SIG-M5 (cell line): ENCODE data around the gene ST8SIA1.
"Not testable (repeated sequence)": the region's sequence is repeated elsewhere in the genome, so short reads cannot be mapped to it uniquely, and the experiment has no call there.

Source experiments
- DNase-seq: peaks from one replicate; lab custom pipeline; 2025; lab: John Stamatoyannopoulos, UW

Gene ST8SIA1

DNA sequence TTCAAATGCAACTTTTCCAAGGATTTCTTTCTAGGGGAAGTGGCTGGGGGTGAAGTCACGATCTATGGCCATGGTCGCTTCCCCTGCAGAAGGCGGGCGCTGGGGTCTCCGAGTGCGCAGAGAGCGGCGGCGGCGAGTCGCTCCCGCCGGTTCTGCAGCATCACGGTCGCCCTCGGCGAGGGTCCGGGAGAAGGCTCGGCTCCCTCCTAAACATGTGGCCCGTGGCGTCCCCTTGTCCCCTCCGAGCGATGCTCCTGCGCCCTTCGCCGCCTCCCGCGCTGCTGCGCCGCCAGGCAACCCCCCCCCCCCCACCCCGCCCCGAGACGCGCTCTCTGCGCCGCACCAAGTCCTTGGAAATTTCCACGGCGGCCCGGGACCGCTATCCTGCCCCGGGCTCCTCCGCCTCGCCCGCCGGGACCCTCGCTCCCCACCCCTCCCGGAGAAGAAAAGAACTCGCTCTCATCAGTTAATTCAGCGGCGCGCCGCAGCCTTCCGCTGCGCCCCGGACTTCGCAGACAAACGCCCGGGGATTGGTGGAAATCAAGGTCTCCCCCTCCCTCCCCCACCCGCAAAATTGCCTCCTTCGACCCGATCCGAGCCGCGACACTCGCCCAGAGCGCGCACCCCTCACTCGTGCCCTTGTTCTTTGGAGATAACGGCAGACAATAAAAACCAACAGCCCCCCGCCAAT is at the start of gene ST8SIA1:
TSS of gene ST8SIA1 (minus strand) at position 298 of the 691 bp plus-strand sequence. CDS start 475 bp downstream, outside the sequence.
- DNase-seq = no peak

DNA sequence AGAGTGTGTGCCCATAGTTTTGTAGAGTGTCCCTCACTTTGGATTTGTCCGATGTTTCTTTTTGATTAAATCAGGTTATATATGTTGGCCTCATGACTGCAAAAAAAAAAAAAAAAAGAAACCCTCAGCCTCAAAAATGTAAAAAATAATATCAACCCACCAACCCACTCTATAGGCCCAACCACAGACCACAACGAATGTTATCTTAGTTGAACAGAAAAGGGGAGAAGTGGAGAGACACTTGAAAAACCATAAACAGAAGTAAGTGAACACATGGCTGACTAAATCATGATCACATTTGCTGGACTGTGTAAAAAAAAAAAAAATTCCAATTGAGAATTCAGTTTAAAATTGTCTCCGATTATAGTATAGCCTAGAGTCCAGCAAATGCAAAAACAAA is 45.5 kb upstream of the ST8SIA1 start:
- no peak for DNase-seq

DNA sequence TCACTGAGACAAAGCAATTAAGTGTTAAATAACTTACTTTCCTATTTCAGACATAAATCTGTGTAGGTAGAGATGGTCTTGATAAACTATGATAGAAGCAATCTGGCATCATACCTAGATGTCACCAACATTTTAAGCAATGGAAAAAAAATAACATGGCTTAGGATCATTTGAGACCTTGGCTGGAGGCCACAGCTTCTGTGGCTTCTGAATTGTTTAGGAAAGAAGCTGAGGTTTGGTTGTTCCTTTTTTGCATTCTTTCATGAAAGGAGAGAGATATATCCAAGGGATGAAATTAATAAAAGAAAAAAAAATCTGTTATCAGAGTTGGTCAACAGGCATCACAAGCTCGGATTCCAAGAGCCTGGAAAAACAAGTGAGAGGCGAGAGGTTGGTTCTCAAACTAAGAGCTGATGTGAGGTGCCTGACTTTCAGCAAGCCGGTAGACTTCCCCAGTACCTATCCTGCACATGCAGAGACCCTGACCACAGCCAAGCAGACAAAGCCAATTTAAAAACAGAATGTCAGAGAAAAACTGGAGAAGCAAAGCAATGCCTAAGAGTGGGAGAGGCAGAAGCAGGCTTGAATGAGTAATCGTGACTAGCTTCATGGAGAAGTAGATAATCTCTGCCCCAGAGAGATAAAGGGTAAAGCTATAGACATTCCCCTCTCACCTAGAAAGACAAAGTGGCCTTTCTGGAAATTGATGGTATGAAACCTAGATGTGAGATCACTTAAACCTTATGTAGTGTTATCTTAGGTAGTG is 43.4 kb upstream of the ST8SIA1 start:
- no peak for DNase-seq

DNA sequence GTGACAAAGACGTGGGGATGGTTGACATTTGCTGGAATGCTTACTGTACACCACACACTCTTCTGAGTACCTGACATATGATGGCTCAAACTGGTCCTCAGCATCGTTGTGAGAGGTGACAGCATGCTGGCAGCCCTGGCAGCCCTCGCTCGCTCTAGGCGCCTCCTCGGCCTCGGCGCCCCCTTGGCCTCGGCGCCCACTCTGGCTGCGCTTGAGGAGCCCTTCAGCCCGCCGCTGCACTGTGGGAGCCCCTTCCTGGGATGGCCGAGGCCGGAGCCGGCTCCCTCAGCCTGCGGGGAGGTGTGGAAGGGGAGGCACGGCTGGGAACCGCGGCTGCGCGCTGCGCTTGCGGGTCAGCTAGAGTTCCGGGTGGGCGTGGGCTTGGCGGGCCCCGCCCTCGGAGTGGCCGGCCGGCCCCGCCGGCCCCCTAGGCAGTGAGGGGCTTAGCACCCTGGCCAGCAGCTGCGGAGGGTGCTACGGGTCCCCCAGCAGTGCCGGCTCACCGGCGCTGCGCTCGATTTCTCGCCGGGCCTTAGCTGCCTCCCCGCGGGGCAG is 42.2 kb upstream of the ST8SIA1 start:
- DNase-seq = not testable (repeated sequence)

GRCh38 chr12:22374508-22374907 is 40.0 kb upstream of the ST8SIA1 start:
- DNase-seq = peak; percentile 15

DNA sequence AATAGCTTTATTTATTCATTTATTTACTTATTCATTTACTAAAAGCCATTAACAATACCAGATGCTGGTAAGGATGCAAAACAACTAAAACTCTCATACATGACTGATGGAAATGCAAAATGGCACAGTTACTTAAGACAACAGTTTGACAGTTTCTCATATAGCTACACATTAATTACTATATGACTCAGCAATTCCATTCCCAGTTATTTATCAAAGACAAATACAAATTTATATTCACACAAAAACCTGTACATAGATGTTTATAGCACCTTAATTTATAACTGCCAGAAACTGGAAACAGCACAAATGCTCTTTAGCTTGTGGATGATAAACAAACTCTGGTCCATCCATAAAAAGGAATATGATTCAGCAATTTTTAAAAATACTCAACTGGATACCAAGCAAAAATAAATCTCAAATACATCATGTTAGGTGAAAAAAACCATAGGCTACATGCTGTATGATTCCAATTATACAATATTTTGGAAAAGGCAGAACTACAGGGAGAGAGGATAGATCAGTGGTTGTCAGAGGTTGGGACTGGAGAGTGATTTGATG is 37.9 kb upstream of the ST8SIA1 start:
- DNase-seq = no peak

DNA sequence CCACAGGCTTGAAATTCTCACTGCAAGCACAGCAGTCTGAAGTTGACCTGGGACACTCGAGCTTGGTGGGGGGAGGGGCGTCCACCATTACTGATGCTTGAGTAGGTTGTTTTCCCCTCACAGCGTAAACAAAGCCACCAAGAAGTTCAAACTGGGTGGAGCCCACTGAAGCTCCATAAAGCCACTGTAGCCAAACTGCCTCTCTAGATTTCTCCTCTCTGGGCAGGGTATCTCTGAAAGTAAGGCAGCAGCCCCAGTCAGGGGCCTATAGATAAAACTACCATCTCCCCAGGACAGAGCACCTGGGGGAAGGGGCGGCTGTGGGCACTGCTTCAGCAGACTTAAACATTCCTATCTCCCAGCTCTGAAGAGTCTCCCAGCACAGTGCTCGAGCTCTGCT is 31.7 kb upstream of the ST8SIA1 start:
- no peak for DNase-seq

- DNase-seq = no peak
These were observed 27.3 kb upstream of the ST8SIA1 start for GRCh38 chr12:22361785-22362184.

DNA sequence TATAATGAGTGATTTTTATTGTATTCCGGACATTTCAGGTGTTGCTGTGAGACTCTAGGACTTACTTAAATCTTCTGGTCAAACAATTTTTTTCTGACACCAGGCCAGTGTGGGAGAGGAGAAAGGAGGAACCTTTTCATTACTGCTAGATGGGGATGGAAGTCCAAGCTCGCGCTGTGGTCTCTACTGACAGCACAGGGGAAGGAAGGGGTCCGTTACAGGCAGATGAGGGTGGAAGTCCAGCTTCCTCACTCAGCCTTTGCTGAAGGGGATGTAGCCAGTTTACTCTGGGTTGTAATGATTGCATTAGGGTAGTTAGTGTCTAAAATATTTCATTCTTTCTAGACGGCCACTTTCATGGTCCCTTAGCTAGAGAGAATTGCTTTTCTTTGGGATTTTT is 26.3 kb upstream of the ST8SIA1 start:
- no peak for DNase-seq

GRCh38 chr12:22357531-22357930 is 23.0 kb upstream of the ST8SIA1 start:
- no peak for DNase-seq

DNA sequence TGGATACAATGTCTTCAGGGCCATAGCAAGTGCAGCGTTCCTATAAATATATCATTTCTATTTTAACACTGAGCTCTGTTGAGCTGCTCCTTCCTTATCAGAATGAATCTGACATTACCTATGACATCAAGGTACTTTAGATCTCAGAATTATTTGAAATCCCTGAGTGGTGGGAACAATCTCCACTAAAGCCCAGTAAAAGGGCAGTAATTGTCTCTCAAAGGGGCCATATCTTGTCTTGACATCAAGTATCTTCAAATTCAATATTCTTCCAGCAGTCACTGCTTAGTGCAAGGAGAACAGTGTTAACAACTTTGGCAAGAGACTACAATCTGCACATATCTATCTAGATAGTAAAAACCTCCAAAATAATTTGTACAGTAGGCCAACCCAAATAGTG is 21.7 kb upstream of the ST8SIA1 start:
- DNase-seq = no peak

DNA sequence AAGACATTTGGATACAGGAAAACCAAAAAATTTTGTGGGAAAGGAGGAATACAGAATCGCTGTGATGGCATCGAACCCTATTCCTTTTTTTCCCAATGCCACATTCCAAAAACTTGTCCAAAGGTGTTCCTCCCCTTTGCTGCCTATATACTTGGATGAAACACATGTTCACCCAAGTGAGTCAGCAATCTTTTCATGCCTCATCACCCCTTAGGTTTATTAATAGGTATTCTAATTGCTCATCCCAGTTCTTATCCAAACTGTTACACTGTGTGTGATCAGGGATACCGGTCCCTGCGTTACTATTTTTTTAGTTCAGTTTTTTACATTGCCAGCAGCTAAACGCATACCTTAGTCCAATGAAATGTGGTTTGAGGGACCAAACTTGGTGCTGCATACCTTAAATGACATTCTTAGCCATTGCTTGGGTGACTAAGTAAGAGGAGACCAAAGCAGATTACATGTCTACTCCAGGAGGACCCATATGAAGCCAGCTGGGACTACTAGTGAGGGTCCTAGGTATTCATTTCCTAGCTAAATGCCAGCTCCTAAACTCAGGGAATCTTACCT is 20.6 kb upstream of the ST8SIA1 start:
- no peak for DNase-seq

GRCh38 chr12:22353615-22354325 is 19.3 kb upstream of the ST8SIA1 start:
- no peak for DNase-seq

DNA sequence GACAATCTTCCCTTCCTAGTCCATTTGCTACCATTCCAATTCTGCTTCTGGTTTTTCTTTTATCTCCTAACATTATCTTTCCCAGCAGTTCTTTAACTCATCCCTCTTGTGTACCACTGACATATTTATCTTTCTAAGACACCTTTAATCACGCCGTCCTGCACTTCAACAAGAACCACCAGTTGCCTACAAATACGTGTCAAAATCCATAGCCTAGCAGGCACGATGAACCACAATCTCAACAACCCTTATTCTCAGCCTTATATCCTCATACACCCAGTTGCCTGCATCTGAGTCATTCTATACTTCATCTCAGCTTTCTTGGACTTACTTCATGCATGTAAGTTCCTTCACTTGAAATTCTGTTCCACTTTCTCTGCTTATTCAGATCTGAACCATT is 16.4 kb upstream of the ST8SIA1 start:
- no peak for DNase-seq

DNA sequence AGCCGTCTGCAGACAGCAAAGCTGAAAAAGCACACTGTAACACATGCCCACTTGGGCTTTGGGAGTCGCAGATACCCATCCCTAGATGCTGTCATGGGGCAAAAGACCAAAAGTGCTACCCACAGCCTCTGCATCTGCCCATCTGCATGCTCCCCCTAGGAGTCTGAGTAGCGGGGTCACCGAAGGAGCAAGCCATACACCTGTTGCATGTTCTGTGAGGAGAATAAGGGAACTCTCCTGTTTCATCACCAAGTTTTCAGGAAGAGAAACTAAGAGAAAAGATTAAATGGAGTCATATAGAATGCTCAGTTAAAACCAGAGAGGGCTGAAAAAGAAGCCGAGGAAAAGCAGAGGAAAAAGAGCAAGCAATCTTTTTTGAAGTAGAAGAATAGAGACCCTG is 13.7 kb upstream of the ST8SIA1 start:
- peak; percentile 26 for DNase-seq

DNA sequence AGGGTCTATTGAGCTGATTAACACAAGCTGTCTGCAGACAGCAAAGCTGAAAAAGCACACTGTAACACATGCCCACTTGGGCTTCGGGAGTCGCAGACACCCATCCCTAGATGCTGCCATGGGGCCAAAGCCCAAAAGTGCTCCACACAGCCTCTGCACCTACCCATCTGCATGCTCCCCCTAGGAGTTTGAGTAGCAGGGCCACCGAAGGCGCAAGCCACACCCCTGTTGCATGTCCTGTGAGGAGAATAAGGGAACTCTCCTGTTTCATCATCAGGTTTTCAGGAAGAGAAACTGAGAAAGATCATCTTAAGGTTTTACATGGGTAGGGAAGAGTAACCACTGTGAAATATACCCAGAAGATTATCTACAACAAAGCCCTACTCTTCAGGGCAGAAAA is 5.6 kb upstream of the ST8SIA1 start:
- DNase-seq = peak; percentile 83

DNA sequence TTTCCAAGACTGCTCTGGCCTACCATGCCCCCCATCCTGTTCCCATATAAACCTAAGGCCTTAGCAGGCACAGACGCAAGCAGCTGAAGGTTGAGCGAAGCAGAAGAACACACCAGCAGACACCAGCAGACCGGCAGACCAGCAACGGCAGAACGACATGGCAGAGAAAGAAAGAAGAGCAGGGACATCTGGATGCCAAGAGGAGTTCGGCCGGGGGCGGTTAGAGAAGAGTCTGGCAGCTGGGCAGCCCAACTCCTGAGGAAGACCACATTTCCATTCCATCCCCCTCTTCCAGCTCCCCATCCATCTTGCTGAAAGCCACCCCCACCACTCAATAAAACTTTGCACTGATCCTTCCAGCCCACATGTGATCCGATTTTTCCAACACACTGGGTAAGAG is 5.2 kb upstream of the ST8SIA1 start:
- DNase-seq = no peak

DNA sequence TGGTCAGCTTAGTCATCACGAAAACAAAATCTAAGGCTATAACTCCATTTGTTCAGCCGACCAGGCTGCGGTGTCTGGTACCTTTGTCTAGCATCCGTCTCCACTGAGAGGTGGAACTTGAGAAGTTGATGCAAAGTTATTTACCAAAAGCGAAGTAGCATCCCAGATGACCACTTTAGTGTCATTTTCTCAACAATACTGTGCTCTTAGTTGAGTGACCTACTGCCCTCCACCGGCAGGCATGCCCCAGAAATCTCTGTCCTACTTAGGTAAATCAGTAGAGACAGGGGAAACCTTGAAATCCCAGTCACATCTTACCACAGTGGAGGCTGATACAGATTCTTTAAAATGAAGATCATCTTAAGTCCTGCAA is 1.3 kb upstream of the ST8SIA1 start:
- DNase-seq = no peak

GRCh38 chr12:22333713-22334409 is 646 bp downstream of the ST8SIA1 start:
- no peak for DNase-seq

- no peak for DNase-seq
These were observed 1.3 kb downstream of the ST8SIA1 start for GRCh38 chr12:22333186-22333712.

DNA sequence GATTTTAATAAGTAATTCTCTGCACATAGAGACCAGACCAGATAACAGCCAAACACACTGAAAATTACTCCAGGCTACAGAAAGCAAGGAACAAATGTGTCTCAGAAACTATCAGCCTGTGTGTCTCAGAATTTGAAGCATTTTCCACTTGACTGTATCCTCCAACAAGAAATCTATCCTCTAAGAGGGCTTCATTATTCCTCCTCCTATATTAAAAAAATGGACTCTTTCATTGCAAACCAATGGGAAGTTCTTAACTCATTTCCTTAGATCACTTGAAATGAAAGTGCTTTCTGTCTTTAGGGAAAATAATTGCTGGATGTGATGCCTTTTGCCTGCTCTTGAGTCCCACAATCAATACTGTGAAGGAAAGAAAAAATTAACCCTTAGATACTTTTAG is 2.3 kb downstream of the ST8SIA1 start:
- DNase-seq = no peak
